ENCODE results near the gene GLRA1. TPM values are rescaled to one million over a fixed set of nuclear protein-coding genes. Genes with fewer than 3 reads are reported as not detected.

Gene GLRA1
- total RNA-seq, 1 experiment from 2014 or later = not detected

- Histone ChIP-seq H3K9me3 (ENCODE audit: low read length) (no peaks in the 10 kb centered on the region), H3F3A (ENCODE audit: low read length, unreplicated experiment) (no peaks in the 10 kb centered on the region), H3K4me1 (ENCODE audit: insufficient read depth, low read length) (no peaks in the 10 kb centered on the region), H3K9ac (ENCODE audit: low read length) (no peak overlapping the region), H3K79me2 (ENCODE audit: low read length) (no peaks in the 10 kb centered on the region), H3K27me3 (ENCODE audit: low read length) (no peaks in the 10 kb centered on the region), H3K4me2 (ENCODE audit: low read length) (no peak overlapping the region), H3K9me2 (replicated peaks; ENCODE audit: low read length) (no peaks in the 10 kb centered on the region), H3K36me3 (ENCODE audit: low read depth, low read length) (no peaks in the 10 kb centered on the region), H3K4me3 (ENCODE audit: low read length) (no peak overlapping the region), H4K20me1 (ENCODE audit: low read length) (no peaks in the 10 kb centered on the region), H2AFZ (ENCODE audit: low read length) (no peak overlapping the region), H3K27ac (ENCODE audit: low read length) (no peak overlapping the region)
- BruUV-seq (replicated peaks) = no TSS peak
- no peak for DNase-seq
- no peak for TF ChIP-seq EZH2phosphoT487 (IDR thresholded peaks at IDR 0.05; ENCODE audit: borderline replicate concordance, low read length)
- TF ChIP-seq EZH2 (IDR thresholded peaks at IDR 0.05; ENCODE audit: low read length, unreplicated experiment) = no peak
- TF ChIP-seq CTCF (conservative IDR thresholded peaks at IDR 0.05; ENCODE audit: low read depth, low read length) = no peak
- ATAC-seq = no peak
- POLR2A ChIA-PET (ENCODE audit: unreplicated experiment) = no interaction called here
- CTCF ChIA-PET = no interaction called here
- intact Hi-C loops (cut with micrococcal nuclease) = no loop called here
These were observed 103.7 kb downstream of the GLRA1 start for GRCh38 chr5:151820903-151821302.

GRCh38 chr5:151820271-151820670 lies 104.4 kb downstream of the GLRA1 start:
- Histone ChIP-seq H3K9me2 (replicated peaks; ENCODE audit: low read length) (no peaks in the 10 kb centered on the region), H3K4me2 (ENCODE audit: low read length) (no peak overlapping the region), H3K4me3 (ENCODE audit: low read length) (no peak overlapping the region), H3K36me3 (ENCODE audit: low read depth, low read length) (peaks cover 5% of the 10 kb centered on the region; the same call in 1 of the 2 replicates), H3F3A (ENCODE audit: low read length, unreplicated experiment) (no peaks in the 10 kb centered on the region), H3K27ac (ENCODE audit: low read length) (no peak overlapping the region), H3K9ac (ENCODE audit: low read length) (no peak overlapping the region), H4K20me1 (ENCODE audit: low read length) (no peaks in the 10 kb centered on the region), H3K79me2 (ENCODE audit: low read length) (no peaks in the 10 kb centered on the region), H3K9me3 (ENCODE audit: low read length) (no peaks in the 10 kb centered on the region), H3K4me1 (ENCODE audit: insufficient read depth, low read length) (no peaks in the 10 kb centered on the region), H2AFZ (ENCODE audit: low read length) (no peak overlapping the region), H3K27me3 (ENCODE audit: low read length) (no peaks in the 10 kb centered on the region)
- CTCF ChIA-PET = no interaction called here
- POLR2A ChIA-PET (ENCODE audit: unreplicated experiment) = no interaction called here
- ATAC-seq (no peak), DNase-seq (no peak)
- BruUV-seq (replicated peaks) = no TSS peak
- TF ChIP-seq EZH2 (IDR thresholded peaks at IDR 0.05; ENCODE audit: low read length, unreplicated experiment) (no peak), CTCF (conservative IDR thresholded peaks at IDR 0.05; ENCODE audit: low read depth, low read length) (no peak), EZH2phosphoT487 (IDR thresholded peaks at IDR 0.05; ENCODE audit: borderline replicate concordance, low read length) (no peak)
- intact Hi-C loops (cut with micrococcal nuclease) = no loop called here

- H3K9me3 ChIP-seq (ENCODE audit: low read length) = no peaks in the 10 kb centered on the region
- DNase-seq (no peak), ATAC-seq (no peak)
- no peaks in the 10 kb centered on the region for H4K20me1 ChIP-seq (ENCODE audit: low read length)
- POLR2A ChIA-PET (ENCODE audit: unreplicated experiment) = no interaction called here
- CTCF ChIA-PET = no interaction called here
- no peaks in the 10 kb centered on the region for H3K27me3 ChIP-seq (ENCODE audit: low read length)
- H3K79me2 ChIP-seq (ENCODE audit: low read length) = no peaks in the 10 kb centered on the region
- H3K4me2 ChIP-seq (ENCODE audit: low read length) = no peak overlapping the region
- no peak overlapping the region for H3K27ac ChIP-seq (ENCODE audit: low read length)
- TF ChIP-seq EZH2 (IDR thresholded peaks at IDR 0.05; ENCODE audit: low read length, unreplicated experiment) = no peak
- TF ChIP-seq CTCF (conservative IDR thresholded peaks at IDR 0.05; ENCODE audit: low read depth, low read length) = no peak
- no peak for TF ChIP-seq EZH2phosphoT487 (IDR thresholded peaks at IDR 0.05; ENCODE audit: borderline replicate concordance, low read length)
- no peak overlapping the region for H3K9ac ChIP-seq (ENCODE audit: low read length)
- peaks cover 9% of the 10 kb centered on the region; the same call in 1 of the 2 replicates for H3K36me3 ChIP-seq (ENCODE audit: low read depth, low read length)
- H3K4me1 ChIP-seq (ENCODE audit: insufficient read depth, low read length) = no peaks in the 10 kb centered on the region
- no peaks in the 10 kb centered on the region for H3K9me2 ChIP-seq (replicated peaks; ENCODE audit: low read length)
- H2AFZ ChIP-seq (ENCODE audit: low read length) = no peak overlapping the region
- intact Hi-C loops (cut with micrococcal nuclease) = no loop called here
- H3K4me3 ChIP-seq (ENCODE audit: low read length) = no peak overlapping the region
- BruUV-seq (replicated peaks) = no TSS peak
- H3F3A ChIP-seq (ENCODE audit: low read length, unreplicated experiment) = no peaks in the 10 kb centered on the region
These were observed 104.8 kb downstream of the GLRA1 start for GRCh38 chr5:151819830-151820229.
